ENCODE measurements around the gene LMO1.

LMO1 gene

GRCh38 chr11:8263109-8263768, 439 bp downstream of the LMO1 start:
- peak; percentile 77 for DNase-seq

GRCh38 chr11:8262552-8263108, 1.0 kb downstream of the LMO1 start:
- DNase-seq = peak; percentile 77

GRCh38 chr11:8261921-8262551, 1.6 kb downstream of the LMO1 start:
- peak; percentile 61 for DNase-seq

- peak; percentile 45 for DNase-seq
Measured at GRCh38 chr11:8261291-8261690, 2.4 kb downstream of the LMO1 start.

- peak; percentile 36 for DNase-seq
Measured at GRCh38 chr11:8260202-8260966, 3.3 kb downstream of the LMO1 start.

- peak; percentile 64 for DNase-seq
Measured at GRCh38 chr11:8259306-8259959, 4.2 kb downstream of the LMO1 start.

GRCh38 chr11:8258784-8259183, 4.9 kb downstream of the LMO1 start:
- peak; percentile 94 for DNase-seq

- DNase-seq = peak; percentile 97
Measured at GRCh38 chr11:8258289-8258688, 5.4 kb downstream of the LMO1 start.

GRCh38 chr11:8257003-8257664, 6.5 kb downstream of the LMO1 start:
- DNase-seq = peak; percentile 31

GRCh38 chr11:8256271-8257002, 7.2 kb downstream of the LMO1 start:
- no peak for DNase-seq

- no peak for DNase-seq
Measured at GRCh38 chr11:8253566-8253965, 10.1 kb downstream of the LMO1 start.

GRCh38 chr11:8252946-8253345, 10.7 kb downstream of the LMO1 start:
- DNase-seq = no peak

GRCh38 chr11:8252388-8252787, 11.3 kb downstream of the LMO1 start:
- no peak for DNase-seq

- no peak for DNase-seq
Measured at GRCh38 chr11:8251616-8252295, 11.9 kb downstream of the LMO1 start.

GRCh38 chr11:8250981-8251615, 12.6 kb downstream of the LMO1 start:
- peak; percentile 54 for DNase-seq

- DNase-seq = peak; percentile 84
Measured at GRCh38 chr11:8250434-8250833, 13.2 kb downstream of the LMO1 start.

GRCh38 chr11:8249482-8249881, 14.2 kb downstream of the LMO1 start:
- DNase-seq = no peak

- DNase-seq = no peak
Measured at GRCh38 chr11:8248786-8249185, 14.9 kb downstream of the LMO1 start.

- peak; percentile 65 for DNase-seq
Measured at GRCh38 chr11:8247312-8247711, 16.4 kb downstream of the LMO1 start.

GRCh38 chr11:8243458-8243857, 20.2 kb downstream of the LMO1 start:
- peak; percentile 41 for DNase-seq

Data from NCI-H69 (cell line).